HepG2 (cell line): ENCODE results near the gene LHFPL6. TPM values are rescaled to one million over a fixed set of nuclear protein-coding genes. Genes with fewer than 3 reads are reported as not detected.

Source experiments
- ATAC-seq: fragments of 200-7000 bp; cut with Tn5 transposase; 3 replicates; pipeline ENCODE4 v1.9.1; 2020; ENCODE audit warnings: mild to moderate bottlenecking, moderate library complexity
- BruUV-seq: library from RNA; stranded (reverse); fragments of 400-500 nt; replicated peaks from 2 replicates; lab custom pipeline; 2021; lab: Mats Ljungman, UMichigan
- CTCF ChIA-PET: fragments of 300-600 bp; formaldehyde crosslinking; extraction: SDS; loops from one replicate; lab custom pipeline; 2021; ENCODE audit warnings: low total read pairs, inconsistent platforms, low intra/inter-chr PET ratio; lab: Yijun Ruan, JAX
- POLR2A ChIA-PET: fragments of 350-600 bp; sonication (Branson Sonifier 250); formaldehyde crosslinking; loops from one replicate; lab custom pipeline; 2020; ENCODE audit warnings: antibody characterized with exemption, inconsistent platforms; lab: Yijun Ruan, JAX
- DNase-seq: peaks from one replicate; pipeline ENCODE4 v3.0.0-alpha.2; 2015; ENCODE audit warnings: low spot score
- FAIRE-seq: peaks from 3 replicates; lab custom pipeline; 2011; peaks lifted over from hg19 to GRCh38; lab: Jason Lieb, UNC
- H2AFZ ChIP-seq: one replicate; pipeline ENCODE4 v1.6.1; 2011; ENCODE audit warnings: low read length, inconsistent platforms
- H3K27ac ChIP-seq: fragments of 300-600 bp; 3 replicates; pipeline ENCODE4 v1.8.0; 2011; ENCODE audit warnings: mixed run types, mild to moderate bottlenecking, mixed read lengths, low read length, inconsistent platforms; ENCODE audit not compliant: insufficient read depth; ENCODE audit errors: extremely low read length
- H3K27me3 ChIP-seq, 2 experiments: fragments of 200-600 bp in 1 of 2; 2 replicates in 1 of 2; 3 replicates in 1 of 2; pipeline versions ENCODE4 v1.6.0 to v1.8.0; 2011; ENCODE audit warnings: low read length in 2 of 2, mild to moderate bottlenecking in 2 of 2, moderate library complexity in 2 of 2, inconsistent platforms in 1 of 2; ENCODE audit not compliant: insufficient read depth in 2 of 2, control insufficient read depth in 1 of 2
- H3K36me3 ChIP-seq, 2 experiments: fragments of 200-600 bp in 1 of 2; replicated peaks in 1 of 2; 2 replicates in 1 of 2; 3 replicates in 1 of 2; pipeline versions ENCODE4 v1.5.1 to v1.8.0; 2011; ENCODE audit warnings: low read length in 2 of 2, inconsistent platforms in 1 of 2; ENCODE audit not compliant: insufficient read depth in 2 of 2, control insufficient read depth in 1 of 2
- H3K4me1 ChIP-seq: 2 replicates; pipeline ENCODE4 v1.5.1; 2012; ENCODE audit warnings: low read length, inconsistent platforms; ENCODE audit not compliant: insufficient read depth
- H3K4me2 ChIP-seq: 2 replicates; pipeline ENCODE4 v1.6.0; 2011; ENCODE audit warnings: low read depth, low read length, inconsistent platforms
- H3K4me3 ChIP-seq, 3 experiments: fragments of 200-600 bp in 1 of 3; sonication (generic), shearing (Covaris generic) in 1 of 3; replicated peaks in 1 of 3; 2 replicates each; pipeline ENCODE4 v1.5.1; 2011 to 2016; ENCODE audit warnings: low read length in 3 of 3, inconsistent platforms in 2 of 3, low read depth in 2 of 3, mild to moderate bottlenecking in 2 of 3, control low read depth in 1 of 3, mixed read lengths in 1 of 3; ENCODE audit not compliant: insufficient read depth in 1 of 3
- H3K79me2 ChIP-seq: one replicate; pipeline ENCODE4 v1.6.1; 2011; ENCODE audit warnings: low read length, inconsistent platforms; ENCODE audit not compliant: insufficient read depth
- H3K9ac ChIP-seq: 2 replicates; pipeline ENCODE4 v1.6.0; 2011; ENCODE audit warnings: mild to moderate bottlenecking, low read depth, low read length, inconsistent platforms; ENCODE audit not compliant: insufficient read depth
- H3K9me3 ChIP-seq: 2 replicates; pipeline ENCODE4 v1.5.1; 2012; ENCODE audit warnings: mild to moderate bottlenecking, low read length
- H4K20me1 ChIP-seq: 2 replicates; pipeline ENCODE4 v1.6.0; 2011; ENCODE audit warnings: inconsistent platforms, mild to moderate bottlenecking, low read length, moderate library complexity; ENCODE audit not compliant: insufficient read depth
- ERF ChIP-seq: IDR thresholded peaks from 2 replicates; pipeline ENCODE4 v1.6.1; 2018; ENCODE audit warnings: missing biosample characterization, missing genetic modification reagents
- HCFC1 ChIP-seq: fragments of 150-350 bp; IDR thresholded peaks from 2 replicates; pipeline ENCODE4 v1.6.1; 2014; ENCODE audit warnings: low read depth, low read length
- HNF1B ChIP-seq: sonication (generic); formaldehyde crosslinking; IDR thresholded peaks from 2 replicates; pipeline ENCODE4 v1.5.1; 2020; ENCODE audit warnings: mild to moderate bottlenecking, moderate library complexity, missing genetic modification reagents
- SMARCE1 ChIP-seq: fragments of 450-650 bp; IDR thresholded peaks from 2 replicates; pipeline ENCODE4 v1.6.1; 2017; ENCODE audit warnings: borderline replicate concordance
- SP140L ChIP-seq: sonication (generic); formaldehyde crosslinking; IDR thresholded peaks from 2 replicates; pipeline ENCODE4 v1.4.0; 2020; ENCODE audit warnings: missing genetic modification reagents, borderline replicate concordance
- ZNF792 ChIP-seq: IDR thresholded peaks from 2 replicates; pipeline ENCODE4 v1.6.1; 2016
- WGBS: methylation state at CpG from one replicate; pipeline ENCODE4 v1.1.6; 2017; ENCODE audit warnings: low lambda C conversion rate; 5-methylcytosine and 5-hydroxymethylcytosine counted together
- in situ Hi-C: cut with HindIII; loops from 2 replicates; pipeline ENCODE4 v1.10.0; 2017; ENCODE audit warnings: low pct_unique_long_range_greater_than_20kb; ENCODE audit not compliant: extremely low pct_ligation_motif_present
- intact Hi-C: fragments of 100-400 bp; cut with micrococcal nuclease; formaldehyde crosslinking; loops from one replicate; pipeline ENCODE4 v1.10.0; 2022; ENCODE audit not compliant: unreplicated experiment
- polyA plus RNA-seq, 8 experiments: library from polyadenylated mRNA; depleted of rRNA in 3 of 8; stranded (reverse) in 7 of 8; unstranded in 1 of 8; fragments of >200 nt; fragmentation: Illumina TruSeq in 4 of 8; extraction: Trizol in 4 of 8; gene quantifications; 2 replicates each; pipeline versions ENCODE4 v1.2.1 to v1.2.3, GENCODE V29; 2011 to 2016; ENCODE audit warnings: low read depth in 4 of 8, missing spikeins in 1 of 8, mixed read lengths in 1 of 8; ENCODE audit not compliant: insufficient read depth in 1 of 8
- total RNA-seq, 5 experiments: library from RNA; depleted of rRNA; stranded (reverse); fragments of >200 nt; fragmentation: Illumina TruSeq; extraction: Trizol; gene quantifications; 2 replicates each; pipeline ENCODE4 v1.2.3, GENCODE V29; 2016; ENCODE audit warnings: low read depth in 1 of 5
- TF ChIP-seq, protein P1 (sequence below): fragments of 450-650 bp; IDR thresholded peaks from 2 replicates; pipeline ENCODE4 v1.6.1; 2016

Gene LHFPL6
- total and polyA plus RNA-seq, 2 of the 13 experiments (the other 11 are each of a cell fraction or from before 2014, with no cell fraction given): not detected

GRCh38 chr13:39326469-39327171 is 276.4 kb downstream of the LHFPL6 start (continued):
- no peak for TF ChIP-seq ZNF792 (CRISPR knock-in tag)
- TF ChIP-seq HCFC1: no peak

GRCh38 chr13:39324806-39325311 is 278.1 kb downstream of the LHFPL6 start:
- no peaks in the 10 kb centered on the region for H4K20me1 ChIP-seq
- ChIA-PET CTCF (no interaction called here), POLR2A (no interaction called here)
- no peaks in the 10 kb centered on the region for H3K27me3 ChIP-seq
- TF ChIP-seq SP140L (CRISPR knock-in tag) (no peak), HNF1B (CRISPR knock-in tag) (no peak), SMARCE1 (no peak), ERF (CRISPR knock-in tag) (no peak)
- TF ChIP-seq, protein P1, sequence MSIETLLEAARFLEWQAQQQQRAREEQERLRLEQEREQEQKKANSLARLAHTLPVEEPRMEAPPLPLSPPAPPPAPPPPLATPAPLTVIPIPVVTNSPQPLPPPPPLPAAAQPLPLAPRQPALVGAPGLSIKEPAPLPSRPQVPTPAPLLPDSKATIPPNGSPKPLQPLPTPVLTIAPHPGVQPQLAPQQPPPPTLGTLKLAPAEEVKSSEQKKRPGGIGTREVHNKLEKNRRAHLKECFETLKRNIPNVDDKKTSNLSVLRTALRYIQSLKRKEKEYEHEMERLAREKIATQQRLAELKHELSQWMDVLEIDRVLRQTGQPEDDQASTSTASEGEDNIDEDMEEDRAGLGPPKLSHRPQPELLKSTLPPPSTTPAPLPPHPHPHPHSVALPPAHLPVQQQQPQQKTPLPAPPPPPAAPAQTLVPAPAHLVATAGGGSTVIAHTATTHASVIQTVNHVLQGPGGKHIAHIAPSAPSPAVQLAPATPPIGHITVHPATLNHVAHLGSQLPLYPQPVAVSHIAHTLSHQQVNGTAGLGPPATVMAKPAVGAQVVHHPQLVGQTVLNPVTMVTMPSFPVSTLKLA: peak; percentile 90
- no peaks in the 10 kb centered on the region for H3K79me2 ChIP-seq
- H3K9ac ChIP-seq: no peak overlapping the region
- H3K4me3 ChIP-seq: no peak overlapping the region
- intact Hi-C loops (no loop called here), in situ Hi-C loops (no loop called here)
- ATAC-seq (no peak), DNase-seq (no peak), FAIRE-seq (no peak)
- no peaks in the 10 kb centered on the region for H3K4me1 ChIP-seq
- BruUV-seq: no TSS peak
- H3K27ac ChIP-seq: no peak overlapping the region
- peaks cover 5% of the 10 kb centered on the region; the same call in 1 of the 2 replicates for H3K9me3 ChIP-seq
- no peak overlapping the region for H3K4me2 ChIP-seq
- no peaks in the 10 kb centered on the region for H3K36me3 ChIP-seq
- H2AFZ ChIP-seq: no peak overlapping the region
- WGBS: 11% methylated on average over 4 of the region's 4 CpGs
